Amniotic epithelial cell (primary cell): Measurements from ENCODE around the gene ARVCF.
A peak's percentile ranks its signal among the peaks of the same experiment; 100 is the strongest.

Experiments
- DNase-seq: peaks from one replicate; pipeline ENCODE4 v3.0.0-alpha.2; 2010; ENCODE audit warnings: low read depth

ARVCF gene

DNA sequence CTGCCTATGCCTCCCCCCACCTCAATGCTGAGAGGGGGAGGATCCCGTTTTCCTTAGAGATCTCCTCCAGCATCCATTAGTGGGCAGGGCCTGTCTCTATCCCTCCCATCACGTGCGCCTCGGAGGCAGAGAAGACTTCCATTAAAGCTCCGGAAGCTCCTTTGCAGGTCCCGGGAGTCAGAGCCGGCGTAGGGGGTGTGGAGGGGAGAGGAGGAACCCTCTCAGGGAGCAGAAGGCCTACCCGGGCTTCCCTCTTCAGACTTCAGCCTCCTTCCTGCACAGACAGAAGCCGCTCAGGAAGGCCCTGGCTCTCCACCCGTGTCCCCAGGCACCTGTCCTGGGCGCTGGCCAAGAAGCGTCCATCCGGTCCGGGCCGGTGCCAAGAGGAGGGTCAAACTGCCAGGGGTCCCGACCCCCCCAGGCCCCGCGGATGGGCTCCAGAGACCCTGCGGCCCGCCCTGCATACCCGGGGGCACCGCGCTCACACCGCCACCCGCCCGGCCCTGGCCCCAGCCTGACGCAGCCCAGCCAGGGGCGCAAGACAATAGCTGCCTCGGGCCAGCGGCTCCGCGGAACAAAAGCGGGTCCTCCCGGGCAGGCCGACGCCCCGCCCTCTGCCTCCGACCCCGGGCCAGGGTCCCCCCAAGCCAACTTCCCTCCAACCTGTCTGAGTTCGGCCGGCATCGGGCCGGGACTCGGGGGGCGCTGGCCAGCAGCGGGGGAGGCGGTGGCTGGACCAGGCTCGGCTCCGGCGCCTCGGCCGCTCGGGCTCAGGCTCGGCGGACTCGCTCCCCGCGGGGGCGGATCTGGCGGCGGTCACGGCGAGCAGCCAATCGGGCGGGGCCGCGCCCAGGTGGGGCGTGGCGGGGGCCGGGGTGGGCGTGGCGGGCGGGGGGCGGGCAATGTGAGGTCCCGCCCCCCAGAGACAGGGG, 29.9 kb downstream of the ARVCF start:
- DNase-seq, result peak; percentile 52

DNA sequence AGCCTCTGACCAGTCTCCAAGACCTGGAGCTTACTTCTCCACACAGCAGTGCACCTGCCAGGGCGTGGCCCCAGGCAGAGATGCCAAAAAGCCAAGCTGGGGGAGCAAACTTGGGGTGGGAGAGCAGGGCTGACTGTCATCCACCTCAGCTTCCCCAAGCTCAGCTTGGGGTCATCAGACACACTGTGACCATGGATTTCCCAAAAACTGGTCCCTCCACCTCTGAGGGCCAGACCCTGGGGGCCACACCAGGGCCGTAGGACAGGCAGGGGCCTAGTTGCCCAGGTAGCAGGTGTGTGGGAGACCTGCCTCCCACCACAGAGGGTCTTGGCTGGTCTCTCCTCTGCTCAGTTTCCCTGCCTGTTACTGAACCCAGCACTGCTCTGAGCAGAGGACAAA, 30.6 kb downstream of the ARVCF start:
- DNase-seq, result no peak

DNA sequence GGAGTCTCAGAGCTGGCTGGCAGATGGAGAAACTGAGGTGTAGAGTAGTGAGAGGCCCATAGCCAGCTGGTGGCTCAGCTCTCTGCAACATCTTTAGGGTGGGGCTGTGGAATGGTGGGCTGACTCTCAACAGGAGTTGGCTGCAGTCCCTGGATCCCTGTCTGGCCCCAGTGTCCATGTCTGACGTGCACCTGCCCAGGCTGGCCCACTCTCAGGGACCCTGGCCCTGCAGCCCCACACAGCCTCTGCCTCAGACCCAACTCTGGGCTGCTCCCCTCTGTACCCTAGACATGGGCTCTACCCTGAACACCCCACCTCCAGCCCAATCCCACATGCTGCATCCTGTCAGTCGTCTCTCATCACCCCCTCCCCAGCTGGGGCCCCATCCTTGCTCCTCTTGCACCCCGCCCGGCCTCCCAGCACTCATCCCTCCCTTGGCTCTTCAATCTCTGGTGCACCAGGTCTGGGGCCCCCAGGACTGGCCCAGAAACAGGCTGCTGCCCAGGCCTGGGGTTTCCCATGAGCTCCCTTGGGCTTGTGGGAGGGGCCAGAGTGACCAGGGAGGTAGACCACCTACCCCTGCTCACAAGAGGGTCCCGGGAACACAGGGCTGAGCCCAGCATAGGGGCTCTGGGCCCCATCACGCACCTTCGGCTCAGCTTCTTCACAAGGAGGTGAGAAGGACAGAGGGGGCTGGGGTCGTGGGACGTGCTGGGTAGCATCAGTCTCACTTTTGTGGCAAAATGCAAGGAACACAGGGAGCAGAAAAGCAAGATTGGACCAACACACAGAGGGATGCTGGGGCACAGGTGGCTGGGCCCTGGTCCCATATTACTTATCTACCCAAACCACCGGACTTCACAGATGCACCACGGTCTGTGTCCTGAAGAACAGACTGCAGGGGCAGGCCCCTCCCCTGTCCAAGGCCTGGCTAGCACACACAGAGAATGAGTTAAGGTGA, 31.5 kb downstream of the ARVCF start:
- DNase-seq, result no peak

DNA sequence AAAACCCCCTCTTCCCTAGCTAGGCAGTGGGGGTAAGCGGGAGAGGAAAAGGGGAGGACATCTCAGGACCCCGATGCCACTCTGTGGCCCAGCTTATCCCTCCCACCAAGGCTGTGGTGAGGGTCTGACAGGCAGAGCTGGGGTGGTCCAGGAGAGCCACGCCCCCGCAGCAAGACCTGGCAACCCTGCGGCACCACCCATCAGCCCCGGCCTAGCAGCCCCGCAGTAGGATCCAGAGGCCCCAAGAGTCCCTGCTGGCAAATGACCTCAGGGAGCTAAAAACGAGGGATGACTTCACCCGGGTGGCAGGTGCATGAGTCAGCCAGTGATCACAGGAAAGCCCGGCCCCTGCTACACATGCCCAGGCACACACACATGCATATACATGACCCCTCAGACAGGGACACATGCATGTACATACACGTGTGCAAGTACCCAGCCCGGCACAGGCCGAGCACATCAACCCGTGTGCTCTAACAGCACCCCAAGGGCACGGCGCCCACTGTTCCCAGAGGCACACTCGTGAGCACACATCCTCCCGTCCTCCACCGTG, 32.3 kb downstream of the ARVCF start:
- peak; percentile 42 for DNase-seq

DNA sequence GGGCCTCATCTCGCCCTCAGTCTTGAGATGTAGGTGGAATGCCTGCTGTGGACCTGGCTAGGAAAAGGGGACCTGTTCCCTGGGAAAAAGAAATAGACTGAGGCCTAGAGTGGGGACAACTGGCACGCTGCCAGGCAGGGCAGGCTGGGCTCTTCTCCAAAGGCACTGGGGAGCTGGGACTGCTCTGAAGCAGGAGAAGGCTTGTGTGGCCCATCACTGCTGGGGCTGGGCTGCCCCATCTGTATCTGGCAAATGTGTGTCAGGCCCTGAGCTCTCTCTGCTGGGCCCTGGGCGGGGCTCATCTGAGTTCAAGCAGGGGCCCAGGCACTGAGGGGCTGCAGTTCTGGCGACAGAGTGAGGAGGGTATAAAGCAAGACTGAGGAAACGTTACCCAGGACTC, 32.9 kb downstream of the ARVCF start:
- no peak for DNase-seq

DNA sequence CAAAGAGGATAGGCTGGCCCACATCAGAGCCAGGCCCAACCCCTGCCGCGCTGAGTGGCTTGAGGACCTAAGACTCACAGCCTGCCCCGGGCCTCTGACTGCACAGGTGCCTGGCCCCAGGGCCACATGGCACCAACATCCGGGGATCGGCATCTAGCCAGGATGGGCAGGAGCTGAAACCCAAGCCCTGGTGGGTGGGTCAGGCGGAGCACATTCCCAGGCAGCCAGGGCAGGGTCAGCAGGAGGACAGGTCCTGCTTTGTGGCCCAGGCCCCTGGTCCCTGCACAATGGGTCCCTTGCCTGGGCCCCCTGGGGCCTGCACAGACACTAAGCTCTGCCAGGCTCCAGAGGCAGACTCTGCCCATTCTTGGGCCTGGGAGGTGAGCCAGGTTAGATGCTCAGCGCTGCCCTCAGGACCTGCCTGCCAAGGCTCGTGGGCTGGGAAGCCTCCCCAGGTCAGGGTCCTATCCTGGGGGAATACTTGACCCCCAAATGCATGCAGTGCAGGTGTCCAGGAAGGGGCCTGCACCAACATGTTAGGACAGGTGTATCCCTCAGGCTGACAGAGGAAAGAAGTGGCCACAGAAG, 33.5 kb downstream of the ARVCF start:
- no peak for DNase-seq

DNA sequence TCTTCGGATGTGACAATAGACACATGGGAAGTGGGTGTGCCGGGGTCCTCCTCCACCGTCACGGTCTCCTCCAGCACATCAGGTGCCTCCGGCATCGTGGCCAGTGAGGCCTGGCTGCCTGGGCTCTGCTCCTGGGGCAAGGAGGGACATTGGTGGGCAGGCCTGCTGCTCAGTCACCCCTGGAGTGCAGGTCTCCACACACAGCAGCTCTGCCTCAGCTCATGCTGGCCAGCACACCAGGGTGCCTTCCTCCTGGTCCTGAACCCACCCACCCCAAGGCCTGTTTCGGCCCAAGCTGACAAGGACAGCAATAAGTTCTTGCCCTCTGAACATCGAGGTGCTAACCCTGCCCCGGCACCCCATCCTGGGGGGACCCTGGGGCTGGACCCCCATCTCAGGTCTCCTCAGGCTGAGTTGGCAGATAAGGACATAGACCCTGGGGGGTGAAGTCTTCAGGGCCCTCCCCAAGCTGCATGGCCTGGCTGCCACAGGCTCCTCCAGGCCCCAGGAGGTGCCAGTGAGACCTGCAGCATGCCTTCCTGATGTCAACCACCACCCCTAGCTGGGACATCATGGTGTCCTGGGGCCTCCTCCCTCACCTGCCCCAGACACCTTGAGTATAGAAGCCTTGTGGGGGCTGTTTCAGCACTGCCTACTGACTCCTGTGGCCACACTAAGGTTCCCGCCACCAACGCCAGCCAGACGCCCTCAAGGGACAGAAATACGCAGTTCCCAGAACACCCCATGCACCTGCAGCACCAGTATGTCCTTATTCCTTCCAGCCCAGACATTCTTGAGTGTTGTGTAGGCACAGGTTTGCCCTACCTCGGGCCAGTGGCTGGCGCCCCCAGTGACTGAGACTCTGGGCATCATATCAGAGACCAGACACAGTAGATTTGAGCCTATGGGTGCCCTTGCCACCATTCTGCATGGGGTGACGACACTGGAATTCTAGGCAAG, 34.4 kb downstream of the ARVCF start:
- DNase-seq, result no peak

DNA sequence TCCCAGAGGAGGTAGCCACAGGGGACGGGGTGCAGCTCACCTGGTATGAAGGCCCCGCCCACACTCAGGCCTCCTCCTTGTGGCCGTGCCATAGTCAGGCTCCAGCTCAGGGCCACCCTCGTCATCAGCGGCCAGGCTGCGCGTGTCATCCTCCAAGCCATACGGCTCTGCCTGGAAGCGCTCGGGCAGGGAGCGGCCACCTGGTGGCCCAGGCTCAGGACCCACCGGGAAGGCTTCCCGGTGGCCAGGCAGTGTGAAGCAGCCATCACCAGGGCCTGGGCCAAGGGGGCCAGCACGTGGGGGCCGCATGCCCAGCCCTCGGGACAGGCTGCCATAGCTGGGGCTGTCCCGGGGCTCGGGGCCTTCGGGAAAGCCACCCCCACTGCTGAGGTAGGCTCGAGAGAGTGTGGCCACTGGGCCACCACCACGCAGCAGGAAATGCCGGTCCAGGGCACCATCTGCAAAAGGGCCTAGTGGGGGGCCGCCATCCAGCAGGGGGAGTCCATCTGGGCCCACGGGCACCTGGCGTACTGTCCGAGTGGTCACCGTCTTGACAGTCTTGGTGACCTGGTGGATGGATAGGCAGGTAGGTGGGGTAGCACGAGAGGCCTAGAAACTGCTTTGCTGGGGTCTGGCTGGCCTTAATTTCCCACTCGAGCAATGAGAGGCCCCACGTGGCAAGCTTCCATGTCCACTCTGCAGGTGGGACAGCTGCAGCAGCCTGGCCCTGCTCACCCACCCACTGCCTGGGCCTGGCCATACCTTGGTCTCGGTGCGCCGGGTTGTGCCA, 35.3 kb downstream of the ARVCF start:
- DNase-seq, result no peak

DNA sequence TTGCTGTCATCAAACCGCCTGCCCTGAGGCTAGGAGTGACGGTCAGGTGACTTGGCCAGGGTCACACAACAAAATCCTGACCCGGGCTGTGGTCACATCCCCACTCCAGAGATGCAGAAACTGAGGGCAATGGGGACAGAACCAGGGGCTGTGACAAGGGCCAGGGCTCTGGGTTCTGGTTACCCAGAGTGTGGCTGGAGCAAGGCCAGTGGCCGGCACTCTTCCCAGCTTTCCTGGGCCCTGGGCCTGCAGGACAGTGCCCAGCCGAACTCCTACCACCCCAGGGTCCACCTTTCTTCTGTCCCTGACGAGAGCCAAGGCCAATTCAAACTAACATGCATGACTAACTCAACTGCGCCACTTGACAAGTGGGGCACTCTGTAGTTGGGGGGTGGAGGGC, 35.9 kb downstream of the ARVCF start:
- DNase-seq, result no peak

DNA sequence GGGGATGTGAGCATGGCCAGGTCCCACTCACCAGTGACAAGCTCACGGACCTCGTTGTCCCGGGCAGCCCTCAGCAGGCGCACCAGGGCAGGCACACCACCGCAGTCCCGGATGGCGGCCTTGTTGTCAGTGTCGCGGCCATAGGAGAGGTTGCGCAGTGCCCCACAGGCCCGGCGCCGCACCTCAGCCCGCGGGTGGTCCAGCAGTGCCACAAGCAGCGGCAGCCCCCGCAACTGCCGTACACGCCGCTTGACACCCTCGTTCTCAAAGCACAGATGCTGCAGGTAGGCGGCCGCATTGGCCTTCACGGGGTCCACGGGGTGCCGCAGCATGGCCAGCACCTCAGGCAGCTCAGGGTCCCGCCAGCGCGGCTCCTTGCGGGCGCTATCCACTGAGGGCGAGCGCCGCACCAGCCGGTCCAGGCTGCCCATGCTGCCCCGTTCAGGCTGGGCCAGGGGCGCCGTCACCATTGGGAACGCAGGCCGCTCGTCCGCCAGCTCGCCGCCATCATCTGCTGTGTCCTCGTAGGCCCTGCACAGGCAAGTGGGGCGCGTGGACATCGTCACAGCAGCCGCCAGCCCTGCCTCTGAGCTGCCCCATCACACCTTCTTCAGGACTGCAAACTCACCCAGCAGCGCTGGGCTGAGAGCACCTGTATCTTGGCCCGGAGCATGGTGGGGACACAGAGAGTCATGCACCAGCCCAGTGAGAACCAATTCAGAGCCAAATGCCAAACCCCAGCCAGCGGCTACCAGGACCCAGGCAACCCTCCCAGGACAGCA, 36.7 kb downstream of the ARVCF start:
- DNase-seq, result no peak

DNA sequence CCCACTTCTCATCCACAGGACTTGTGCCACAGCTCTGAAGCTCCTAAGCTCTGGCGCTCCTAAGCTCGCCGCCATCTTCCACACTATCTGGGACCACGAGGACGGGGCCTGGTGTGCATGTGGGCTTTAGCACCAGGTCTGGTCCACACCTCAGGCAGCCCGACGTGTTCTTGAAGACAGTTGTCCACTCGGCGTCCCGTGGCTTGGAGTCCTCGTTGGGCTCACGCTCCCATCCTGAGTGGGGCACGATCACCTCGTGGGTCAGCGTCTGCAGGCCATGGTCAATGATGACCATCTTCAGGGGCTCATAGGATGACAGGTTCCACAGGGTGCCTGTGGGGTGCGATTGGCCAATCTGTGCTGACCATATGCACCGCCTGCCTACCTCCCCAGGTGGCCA, 37.9 kb downstream of the ARVCF start:
- no peak for DNase-seq

DNA sequence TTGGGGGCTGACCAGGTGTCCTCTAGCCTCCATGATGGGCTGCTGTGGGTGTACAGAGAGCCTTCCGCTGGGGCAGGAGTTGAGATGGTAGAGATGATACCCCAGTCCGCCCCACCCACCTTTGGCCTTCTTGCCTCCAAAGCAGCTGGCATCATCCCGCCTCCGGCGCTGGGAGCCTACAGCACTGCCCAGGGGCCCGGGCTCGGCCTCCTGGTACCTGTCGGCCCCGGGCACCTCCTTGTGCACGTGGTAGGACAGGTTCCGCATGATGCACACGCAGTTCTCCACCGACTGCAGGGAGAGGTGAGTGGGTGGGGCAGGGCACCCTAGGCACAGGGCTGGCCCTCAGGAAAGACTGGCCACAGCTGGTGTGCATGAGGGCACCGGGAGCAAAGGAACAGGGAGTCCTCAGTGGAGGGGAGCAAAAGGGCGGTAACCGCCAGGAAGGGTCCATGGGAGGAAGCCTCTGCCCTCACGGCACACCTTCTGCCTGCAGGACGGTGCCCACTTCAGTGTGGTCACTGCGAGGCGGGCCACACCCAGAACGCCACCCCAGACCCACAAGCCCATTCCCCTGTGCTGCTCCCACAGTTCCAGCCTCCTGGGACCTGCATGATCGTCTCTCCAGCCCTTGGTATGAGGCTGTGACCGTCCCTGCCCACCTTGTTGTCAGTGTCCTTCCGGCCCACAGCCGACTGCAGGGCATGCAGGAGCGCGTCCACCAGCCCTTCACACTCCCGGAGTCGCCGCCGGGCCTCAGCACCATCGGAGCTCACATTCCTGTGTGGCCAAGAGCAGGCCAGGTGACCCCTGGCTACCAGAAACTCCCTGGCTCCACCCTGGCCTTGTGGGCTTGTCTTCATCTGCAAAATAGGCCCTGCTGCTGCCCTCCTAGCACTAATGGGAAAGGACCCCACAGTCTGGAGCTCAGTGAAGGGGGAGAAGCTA, 39.1 kb downstream of the ARVCF start:
- no peak for DNase-seq

DNA sequence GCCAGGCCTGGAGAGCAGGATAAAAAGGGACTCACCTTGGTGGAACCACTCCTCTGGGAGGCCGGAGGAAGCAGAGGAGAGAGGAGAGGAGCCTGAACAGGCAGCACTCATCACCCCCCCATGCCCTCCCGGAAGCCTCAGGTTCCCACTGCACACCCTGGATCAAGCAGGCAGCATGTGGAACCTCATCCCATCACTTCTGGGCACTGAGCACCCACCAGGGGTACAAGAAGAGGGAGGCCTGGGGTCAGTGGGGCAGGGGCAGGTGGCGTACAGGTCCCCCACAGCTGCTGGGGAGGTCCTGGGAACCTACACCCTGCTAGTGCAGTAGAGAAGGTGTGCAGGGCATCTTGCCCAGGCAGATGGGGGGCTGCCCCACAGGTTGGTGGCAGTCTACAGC, 40.0 kb downstream of the ARVCF start:
- no peak for DNase-seq

DNA sequence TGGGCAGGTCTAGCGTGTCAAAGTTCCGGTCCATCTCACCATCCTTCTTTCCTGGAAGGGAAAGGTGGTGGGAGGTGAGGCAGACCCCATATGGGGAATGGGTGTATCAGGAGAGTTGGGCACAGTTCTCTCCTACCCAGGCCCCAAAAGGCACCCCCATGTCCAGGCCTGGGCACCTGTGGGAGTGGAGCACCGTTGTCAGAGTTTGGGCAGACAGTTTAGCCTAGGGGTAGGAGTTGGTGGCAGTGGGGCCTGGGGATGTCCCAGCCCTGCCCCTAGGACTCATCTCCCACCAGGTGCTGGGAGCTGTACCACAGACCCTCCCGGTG, 41.0 kb downstream of the ARVCF start:
- DNase-seq, result no peak

DNA sequence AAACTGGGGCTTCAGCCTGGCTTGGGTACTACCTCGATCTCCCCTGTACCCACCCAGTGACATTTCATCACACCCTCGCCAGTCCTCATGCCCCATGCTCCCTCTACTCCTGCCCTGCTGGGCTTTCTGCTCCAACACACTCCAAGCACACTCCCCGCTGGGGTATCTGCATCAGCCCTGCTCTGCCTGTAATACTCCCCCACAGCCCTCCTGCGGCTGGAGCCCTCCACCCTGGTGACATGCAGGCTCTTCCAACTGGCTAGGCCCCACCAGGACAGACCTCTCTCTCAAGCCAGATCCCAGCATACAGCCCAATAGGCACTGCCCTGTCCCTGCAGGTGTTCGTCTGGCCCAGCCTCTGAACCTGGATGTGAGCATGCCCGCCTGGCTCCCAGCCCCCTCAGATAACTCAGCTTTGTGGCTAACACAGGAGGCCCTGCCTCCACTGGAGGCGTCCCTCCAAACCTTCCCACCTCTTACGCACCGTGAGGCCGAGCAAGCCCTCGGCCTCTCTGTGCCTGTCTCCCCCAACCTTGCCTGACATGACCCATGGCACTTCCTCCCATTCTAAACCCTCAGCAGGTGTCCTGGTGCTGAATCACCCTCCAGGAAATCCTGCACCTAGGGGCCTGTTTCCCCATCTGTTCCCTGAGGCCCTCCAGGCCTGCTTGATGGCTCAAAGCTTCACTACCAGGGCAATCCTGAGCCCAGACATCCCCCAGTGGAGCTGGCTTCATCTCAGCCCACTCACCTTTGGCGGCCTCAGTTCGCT, 41.5 kb downstream of the ARVCF start:
- DNase-seq, result no peak

DNA sequence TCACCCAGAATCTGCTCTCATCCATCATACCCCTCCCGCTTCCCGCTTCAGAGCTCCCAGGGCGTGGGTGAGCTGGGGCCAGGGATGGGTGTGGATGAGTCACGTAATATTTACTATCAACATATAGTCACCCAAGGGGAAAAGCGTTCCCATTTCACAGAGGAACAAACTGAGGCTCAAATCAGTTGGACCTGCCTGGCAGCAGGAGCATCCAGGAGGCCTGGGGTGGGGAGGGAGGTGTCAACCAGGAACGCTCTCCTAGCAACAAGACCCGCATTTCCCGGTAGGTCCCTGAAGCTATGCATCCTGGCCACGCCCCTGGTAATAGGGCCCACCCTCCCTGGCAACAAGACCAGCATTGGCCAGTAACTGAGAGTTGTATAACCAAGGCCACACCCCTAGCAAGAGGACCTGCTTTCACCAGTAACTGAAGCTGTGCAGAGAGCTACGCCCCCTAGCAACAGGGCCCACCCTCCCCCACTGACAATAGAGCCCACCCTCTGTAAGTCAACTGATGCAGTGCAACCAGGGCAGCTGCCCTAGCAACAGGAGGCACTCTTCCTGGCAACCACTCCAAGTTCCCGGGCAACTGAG, 42.3 kb downstream of the ARVCF start:
- DNase-seq, result peak; percentile 72
